Fibroblast of skin of right quadriceps (primary cell): ENCODE data around the gene NKAIN4.

Source experiments
- DNase-seq: peaks from one replicate; pipeline ENCODE4 v3.0.0-alpha.2; 2013

Gene NKAIN4

DNA sequence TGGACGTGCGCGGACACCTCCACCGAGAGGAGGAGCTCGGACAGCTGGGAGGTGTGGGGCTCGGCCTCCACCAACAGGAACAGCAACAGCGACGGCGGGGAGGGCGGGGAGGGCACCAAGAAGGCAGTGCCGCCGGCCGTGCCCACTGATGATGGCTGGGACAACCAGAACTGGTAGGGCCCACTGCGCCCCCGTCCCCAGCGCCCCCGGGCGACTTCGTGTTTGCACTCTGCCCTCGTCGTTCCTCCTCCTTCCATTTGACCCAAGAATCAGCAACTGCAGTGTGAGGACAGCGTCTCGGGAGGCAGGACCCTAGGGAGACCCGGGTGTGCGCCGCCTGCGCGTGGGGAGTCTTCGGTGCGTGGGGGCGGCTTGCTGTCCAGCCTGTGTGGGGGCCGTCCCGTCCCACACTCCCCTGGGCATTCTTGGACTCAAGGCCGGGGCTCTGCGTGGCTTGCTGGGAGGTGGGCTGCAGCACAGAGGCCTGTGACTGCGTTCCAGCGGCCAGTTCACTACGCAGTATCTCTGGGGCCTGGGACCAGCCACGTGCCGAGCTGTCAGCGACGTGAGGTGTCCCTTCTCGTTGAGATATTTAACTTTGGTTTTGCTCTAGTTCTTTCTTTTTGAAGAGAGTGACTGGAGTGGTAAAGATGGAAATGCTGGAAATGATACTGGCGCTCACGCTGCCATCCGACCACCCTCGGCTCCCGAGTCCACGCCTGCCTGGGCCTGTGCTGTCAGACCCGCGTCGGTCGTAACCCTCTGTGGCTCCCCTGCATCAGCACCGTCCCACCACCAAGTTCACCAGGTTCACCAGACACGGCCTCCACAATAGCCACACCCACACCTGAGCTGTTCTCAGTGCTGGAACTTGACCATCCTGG lies 33.7 kb upstream of the NKAIN4 start:
- no peak for DNase-seq

DNA sequence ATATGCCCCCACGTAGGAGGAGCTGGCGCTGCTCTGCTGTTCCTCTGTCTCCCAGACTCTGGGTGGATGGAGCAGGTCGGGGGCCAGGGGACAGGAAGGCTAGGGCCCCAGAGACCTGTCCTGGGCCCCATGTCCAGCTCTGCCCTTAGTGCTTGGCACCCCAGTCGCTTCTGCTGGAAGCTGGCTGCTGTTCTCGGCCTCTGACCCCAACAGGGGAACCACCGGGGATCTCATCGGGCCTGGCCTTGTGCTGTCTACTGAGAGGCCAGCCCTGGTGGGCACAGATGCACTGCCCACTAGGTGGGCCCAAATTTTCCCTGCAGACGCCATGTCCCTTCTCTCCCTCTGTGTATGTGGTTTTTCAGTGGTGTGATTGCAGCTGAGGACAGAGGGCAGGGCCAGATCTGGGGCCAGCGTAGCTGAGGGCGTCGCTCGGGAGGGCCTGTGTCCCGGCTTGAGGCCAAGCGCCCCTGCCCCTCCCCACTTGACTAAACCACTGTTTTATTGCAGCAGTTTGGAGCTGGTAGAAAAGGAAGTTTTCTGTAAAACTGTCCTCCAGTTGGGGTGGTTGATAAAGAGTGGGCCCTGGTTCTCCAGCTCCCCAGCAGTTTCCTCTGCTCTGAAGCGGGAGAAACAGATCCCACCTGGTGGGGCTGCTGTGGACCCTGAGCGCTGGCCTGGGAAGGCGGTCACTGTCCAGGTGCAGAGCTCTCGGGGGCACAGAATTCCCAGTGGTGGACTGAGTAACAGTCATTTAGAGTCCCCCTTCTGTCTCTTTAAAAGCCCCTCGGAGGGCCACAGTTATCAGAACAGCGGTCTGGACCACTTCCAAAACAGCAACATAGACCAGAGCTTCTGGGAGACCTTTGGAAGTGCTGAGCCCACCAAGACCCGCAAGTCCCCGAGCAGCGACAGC lies 32.8 kb upstream of the NKAIN4 start:
- no peak for DNase-seq

DNA sequence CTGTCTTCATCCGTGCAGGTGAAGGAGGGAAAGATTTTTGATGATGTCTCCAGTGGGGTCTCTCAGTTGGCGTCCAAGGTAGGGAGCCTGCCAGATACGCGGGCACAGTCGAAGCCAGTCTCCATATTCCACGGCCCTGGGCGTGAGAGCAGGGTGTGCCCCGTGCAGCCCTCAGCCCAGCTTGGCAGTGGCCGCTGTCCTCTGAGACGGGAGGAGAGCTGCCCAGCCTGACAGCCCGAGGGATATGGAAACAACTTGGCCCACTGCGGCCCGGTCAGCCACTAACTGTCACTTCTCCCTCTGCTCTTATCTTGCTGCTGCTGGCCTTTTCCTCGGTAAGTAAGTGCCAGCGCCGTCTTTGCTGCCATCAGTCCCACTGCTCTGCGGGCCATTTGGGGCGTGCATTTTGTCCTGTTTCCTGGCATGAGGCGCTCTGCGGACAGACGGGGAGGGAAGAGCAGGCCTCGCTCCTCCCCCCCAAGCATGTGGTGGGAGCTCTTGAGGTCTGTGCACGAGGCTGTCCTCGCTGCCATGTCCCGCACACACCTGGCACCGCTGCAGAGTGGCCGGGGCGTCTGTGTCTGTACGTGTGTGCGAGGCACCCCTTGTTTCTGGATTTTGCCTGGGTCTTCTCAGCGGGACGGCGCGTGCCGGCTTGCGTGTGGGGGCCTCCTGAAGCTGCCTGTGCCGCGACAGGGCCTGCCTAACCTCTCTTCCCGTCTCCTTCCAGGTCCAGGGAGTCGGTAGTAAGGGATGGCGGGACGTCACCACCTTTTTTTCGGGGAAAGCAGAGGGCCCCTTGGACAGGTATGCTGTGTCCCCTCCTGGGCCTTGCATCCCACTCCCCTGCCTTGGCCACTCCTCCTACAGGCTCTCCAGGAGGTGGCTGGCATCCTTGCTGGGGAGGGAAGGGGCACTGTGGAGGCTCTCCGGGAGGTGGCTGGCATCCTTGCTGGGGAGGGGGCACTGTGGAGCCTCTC lies 31.7 kb upstream of the NKAIN4 start:
- no peak for DNase-seq

DNA sequence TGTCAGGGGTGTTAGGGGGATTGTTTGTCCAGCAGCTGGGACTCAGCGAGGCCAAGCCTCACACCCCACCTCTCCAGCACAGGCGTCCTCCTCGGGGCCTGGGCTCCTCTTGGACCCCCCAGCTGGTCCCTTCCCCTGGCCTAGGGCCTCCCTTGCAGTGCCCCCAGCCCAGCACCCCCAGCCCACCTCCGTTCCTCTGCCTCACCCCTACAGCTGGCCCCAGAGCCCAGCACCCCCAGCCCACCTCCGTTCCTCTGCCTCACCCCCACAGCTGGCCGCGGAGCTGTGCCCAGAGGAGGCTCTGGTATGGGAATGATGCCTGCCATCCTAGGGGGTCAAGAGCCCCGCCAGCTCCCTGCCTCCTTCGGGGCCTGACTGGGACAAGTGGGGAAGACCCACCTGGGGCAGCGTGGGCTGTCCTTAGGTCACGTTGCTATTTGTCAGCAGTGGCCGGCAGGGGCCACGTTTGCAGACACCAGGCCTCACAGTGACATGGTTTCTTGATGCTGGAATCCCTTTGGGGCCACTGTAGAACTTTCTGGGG lies 30.8 kb upstream of the NKAIN4 start:
- no peak for DNase-seq

DNA sequence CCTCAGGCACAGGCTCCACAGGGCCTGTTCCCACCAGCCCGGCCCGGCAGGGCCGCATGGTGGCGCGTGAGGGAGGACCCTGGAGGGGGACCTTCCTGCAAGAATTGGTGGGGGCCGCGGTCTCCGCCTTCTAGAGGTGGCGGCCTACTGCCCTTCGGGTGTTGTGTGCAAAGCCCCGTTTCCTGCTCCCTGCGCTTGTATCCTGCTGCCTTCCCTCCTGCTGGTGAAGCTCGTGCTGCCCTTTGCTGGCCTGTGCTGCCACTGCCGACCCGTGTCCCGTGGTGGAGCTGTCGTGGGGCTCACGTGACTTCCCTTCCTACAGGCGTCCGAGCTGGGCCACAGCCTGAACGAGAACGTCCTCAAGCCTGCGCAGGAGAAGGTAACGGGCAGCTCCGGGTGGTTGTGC lies 30.3 kb upstream of the NKAIN4 start:
- no peak for DNase-seq

DNA sequence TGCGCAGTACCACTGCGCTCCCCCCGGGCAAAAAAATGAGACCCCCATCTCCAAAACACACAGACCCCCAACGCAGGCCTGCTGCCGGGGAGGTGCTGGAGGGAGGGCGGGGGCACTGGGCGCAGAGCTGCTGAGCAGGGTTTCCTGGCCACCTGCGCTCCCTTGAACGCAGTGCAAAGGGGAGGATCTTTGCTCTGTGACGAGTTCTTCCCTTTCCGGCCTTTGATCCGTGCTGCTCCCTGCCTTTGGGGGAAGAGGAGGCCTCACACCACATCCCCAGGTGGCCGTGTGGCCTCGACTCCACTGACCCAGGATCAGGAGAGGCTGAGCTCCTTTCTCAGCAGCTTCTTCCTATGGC lies 29.8 kb upstream of the NKAIN4 start:
- DNase-seq: no peak

DNA sequence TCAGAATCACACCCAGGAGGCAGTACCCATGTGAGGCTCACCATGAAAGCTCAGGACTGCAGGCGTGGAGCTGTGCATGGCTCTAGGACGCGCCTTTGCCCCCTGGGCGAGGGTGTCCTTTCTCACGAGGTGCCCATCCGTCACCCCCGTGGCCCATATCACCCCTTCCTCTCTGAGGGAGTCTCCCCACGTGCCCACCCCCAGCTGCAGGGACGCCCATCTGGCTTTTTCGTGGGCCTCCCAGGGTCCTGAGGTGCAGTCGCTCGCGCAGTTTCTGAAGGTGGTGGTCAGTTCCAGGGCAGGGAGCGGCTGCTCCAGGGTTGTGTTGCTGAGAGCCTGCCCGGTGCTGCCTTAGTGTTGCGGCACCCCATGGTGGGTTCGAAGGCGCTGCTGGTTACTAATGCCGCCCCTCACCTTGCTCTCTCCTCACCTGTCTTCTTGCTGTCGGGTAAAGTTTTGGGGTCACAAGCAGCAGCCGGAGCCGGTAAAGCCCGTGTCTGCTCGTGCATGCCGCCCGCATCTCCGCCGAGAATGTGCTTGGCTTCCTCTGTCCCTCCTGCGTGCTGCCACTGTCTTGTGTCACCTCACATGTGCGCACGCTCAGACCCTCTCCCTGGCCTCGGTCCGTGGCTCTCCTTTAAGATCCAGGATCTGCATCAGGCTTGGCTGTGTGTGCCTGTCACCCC lies 29.3 kb upstream of the NKAIN4 start:
- DNase-seq: no peak

DNA sequence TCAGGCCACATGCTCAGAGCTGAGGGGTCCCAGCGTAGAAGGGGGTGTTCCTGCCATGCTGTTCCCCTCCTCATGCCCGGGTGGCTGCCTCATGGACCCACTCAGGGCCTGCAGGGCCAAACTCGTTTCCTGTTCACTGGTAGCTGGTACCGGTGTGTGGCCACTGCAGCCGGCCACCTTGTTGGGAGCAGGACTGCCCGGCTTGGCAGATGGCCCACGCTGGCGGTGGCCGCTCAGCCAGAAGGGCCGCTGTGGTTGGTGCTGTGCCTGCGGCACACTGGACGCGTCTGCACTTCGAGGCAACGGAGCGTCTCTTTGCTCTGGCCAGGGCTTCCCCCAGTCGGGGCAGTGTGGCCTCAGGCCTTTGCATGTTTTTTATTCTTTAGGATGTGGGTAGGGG lies 28.7 kb upstream of the NKAIN4 start:
- no peak for DNase-seq

DNA sequence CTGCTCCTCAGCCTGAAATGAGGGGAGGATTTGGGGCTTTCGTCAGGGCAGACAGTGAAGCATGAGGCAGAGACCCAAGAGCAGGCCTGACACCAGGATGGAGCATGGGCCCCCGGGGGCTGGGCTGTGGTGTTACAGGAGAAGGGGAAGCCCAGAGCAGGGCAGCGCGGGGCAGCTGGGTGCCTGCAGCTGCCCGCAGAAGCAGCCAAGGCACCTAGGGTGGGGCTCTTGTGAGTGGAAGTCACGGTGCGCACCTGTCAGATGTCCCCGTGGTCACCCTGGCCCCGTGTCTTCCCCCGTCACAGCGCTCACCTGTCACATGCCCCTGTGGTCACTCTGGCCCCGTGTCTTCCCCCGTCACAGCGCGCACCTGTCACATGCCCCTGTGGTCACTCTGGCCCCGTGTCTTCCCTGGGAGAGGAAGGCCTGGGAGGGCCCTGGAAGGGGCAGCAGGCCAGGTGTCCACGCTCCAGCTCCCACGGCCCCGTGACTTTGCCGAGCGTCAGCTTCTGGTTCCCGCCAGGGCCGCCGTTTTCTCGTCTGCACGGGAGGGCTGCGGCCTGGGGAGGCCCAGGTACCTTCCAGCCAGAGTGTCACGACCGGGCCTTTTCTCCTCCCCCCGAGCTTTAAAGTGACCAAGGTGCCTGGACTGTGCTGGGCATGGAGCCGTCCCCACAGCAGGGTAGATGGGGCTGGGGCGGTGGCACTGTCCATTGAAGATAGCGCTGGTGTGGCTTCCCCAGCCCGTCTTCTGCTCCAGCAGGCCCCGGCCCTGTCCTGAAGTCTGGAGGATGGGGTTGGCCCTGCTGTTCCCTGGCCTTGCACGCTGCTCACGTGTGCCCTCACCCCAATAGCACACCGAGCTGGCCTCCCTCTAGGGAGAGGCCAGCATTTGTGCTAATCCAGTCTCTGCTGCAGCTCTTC lies 27.7 kb upstream of the NKAIN4 start:
- DNase-seq: no peak

DNA sequence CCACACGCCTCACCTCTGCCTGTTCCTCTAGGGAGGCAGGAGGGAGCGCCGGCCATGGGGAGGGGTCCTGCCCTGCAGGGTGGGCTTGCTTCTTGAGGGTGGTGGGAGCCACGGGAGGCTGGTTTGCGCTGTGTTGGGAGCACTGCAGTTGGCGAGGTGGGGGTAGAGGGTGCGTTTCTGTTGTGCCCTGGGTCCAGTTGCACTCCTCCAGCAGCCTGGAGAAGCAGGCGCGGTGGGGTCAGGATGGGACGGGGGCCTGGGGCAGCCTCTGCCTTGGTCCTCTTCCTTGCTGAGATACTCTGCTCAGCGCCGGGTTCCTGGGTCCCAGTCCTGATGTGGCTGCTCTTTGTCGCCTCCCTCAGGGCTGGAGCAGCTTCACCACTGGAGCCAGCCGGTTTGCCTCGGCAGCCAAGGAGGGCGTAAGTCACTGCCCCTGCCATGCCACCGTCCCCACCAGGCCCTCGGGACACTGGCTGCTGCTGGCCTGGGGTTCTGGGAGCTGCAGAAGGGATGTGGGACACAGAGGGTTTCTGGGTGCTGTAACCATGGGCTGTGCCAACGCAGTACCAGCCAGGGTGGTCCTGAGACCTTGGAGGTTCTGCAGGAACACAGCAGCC lies 26.8 kb upstream of the NKAIN4 start:
- no peak for DNase-seq

DNA sequence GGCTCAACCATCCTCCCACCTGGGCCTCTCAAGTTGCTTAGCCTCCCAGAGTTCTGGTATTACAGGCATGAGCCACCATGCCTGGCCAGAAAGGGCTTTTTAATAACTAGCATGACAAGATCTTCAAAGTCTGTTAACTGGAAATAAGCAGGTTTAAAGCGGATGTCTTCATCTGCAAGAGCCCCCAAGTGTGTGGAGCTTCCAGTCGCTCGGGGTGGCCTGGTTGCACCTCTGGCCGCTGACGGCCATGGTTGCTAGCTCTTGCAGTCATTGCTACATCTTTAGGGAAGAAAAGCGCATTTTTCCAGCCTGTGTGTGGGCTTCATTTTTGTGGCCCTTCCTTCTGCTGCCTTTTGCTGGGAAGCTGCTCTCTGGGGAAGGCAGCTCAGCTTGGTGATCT lies 26.1 kb upstream of the NKAIN4 start:
- DNase-seq: no peak

DNA sequence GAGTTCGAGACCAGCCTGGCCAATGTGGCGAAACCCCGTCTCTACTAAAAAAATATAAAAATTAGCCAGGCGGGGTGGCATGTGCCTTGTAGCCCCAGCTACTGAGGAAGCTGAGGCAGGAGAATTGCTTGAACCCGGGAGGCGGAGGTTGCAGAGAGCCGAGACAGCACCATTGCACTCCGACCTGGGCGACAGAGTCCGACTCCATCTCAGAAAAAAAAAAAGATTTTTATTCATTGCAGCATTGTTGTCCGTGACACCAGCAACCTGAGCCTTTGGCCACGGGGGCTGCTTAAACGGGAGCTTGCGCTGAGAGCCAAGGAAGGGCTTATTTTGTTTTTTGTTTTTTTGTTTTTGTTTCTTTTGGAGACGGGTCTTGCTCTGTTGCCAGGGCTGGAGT lies 25.7 kb upstream of the NKAIN4 start:
- DNase-seq: no peak

DNA sequence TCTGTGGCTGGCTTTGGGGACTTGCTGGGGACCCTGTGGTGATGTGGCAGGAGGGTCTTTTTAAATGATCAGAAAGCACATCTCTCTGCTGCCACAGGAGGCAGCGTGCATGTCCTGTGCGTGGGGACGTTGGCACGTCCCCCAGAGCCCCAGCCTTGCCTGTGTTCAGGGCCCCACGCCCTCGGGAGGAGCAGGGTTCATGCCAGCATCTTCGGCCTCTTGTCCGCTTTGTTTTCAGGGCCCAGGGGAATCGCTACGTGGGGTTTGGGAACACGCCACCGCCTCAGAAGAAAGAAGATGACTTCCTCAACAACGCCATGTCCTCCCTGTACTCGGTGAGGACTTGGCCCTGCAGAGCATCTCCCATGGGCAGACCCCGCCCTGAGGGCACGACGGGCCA lies 24.4 kb upstream of the NKAIN4 start:
- no peak for DNase-seq

DNA sequence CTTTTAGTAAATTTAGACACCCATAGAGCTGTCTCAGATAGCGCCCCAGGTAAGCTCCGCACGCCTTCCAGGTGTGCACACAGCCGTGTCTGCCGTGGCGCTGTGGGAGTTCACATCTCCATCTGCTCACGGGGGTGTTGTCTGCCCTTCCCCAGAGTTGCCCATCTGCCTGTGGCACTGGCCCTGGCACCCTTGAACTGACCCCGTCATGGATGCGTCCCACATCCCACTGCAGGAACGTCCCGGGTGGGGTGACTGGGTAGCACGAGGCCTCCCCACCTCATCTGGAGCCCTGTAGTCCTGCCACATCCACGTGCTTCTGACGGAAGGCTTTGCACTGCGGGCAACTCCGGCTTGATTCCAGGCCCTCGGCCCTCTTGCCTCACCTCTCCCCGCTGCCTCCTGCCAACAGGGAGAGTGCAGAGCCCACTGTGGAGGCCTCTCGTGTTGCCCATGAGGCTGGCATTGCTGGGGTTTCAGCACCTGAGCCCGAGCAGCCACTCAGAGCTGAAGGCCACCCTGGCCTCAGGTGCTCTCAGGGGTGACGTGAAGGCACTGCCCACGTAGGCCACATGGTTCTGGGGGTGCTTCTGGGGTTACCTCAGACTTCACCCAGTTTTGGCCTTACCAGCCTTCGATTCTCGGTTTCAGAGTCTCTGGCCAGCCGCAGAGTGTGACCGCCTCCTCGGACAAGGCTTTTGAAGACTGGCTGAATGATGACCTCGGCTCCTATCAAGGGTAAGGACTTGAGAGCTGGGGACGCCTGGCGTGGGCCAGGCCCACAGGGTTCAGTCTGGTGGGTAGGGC lies 23.4 kb upstream of the NKAIN4 start:
- no peak for DNase-seq

DNA sequence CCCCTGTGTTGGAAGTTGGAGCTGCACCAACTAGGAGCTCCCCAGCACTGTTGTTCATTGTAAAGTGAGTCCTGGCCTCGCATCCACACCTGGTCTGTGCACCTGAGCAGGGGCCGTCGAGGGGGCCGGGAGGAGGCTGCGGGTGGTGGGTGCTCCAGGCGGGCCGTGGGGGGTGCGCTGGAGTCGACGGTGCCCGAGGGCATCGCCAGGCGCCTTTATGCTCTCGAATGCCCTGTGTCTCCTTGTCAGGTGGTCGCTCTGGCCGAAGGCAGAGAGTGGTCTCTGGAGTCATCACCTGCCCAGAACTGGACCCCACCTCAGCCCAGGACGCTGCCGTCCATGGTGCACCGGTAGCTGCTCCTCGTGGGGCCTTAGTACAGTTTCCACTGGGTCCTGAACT lies 22.7 kb upstream of the NKAIN4 start:
- DNase-seq: no peak

DNA sequence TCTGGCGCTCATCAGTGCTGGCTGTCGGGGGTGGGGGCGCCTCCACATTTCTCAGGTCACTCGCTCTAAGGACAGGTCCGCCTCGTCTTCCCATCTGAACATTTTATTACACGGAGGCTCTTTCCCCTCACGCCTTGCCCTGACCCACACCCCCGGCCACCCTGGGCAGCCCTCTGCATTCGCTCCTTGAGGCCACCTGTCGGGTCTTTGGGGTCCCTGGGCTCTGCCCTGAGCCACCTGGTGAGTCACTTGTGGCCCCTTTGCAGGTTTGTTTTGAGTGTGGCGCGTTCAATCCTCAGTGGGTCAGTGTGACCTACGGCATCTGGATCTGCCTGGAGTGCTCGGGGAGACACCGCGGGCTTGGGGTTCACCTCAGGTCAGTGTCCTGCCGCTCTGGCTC lies 21.6 kb upstream of the NKAIN4 start:
- DNase-seq: no peak

DNA sequence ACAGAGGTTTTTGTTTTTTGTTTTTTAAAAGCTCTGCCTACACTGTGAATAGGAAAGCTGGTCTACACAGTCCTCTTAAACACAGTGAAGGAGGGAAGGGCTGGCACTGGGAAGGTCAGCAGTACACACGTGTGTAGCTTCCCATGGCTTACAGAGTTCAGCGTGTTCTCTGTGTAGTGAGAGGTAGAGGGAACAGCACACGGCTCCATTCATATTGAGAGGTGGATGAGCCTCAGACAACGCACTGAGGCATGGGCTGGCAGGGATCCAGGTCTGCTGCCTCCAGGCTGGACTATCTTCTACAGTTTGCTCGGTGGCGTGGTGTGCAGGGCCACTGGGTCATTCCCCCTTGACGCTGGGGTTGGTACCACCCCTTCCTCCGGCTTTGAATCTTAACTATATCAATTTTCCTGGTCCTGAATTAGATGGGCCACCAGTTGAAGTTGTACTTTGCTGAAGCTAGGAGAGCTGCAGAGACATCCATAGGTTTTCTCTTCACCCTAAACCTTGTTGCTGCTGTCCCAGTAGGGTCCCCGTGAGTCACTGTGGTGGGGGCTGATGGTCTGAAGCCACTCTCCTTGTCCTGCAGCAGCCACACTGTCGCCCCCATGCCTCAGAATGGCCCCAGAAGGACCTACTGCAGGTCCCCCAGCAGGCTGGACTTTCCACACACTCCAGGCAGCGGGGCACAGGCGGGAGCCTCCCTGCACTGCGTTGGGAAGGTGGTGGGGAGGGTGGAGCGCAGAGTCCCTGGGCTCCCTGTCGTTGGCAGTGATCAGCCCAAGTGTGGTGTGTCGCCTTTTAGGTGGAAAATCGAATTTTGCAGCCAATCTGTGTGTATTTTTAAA lies 20.3 kb upstream of the NKAIN4 start:
- no peak for DNase-seq

DNA sequence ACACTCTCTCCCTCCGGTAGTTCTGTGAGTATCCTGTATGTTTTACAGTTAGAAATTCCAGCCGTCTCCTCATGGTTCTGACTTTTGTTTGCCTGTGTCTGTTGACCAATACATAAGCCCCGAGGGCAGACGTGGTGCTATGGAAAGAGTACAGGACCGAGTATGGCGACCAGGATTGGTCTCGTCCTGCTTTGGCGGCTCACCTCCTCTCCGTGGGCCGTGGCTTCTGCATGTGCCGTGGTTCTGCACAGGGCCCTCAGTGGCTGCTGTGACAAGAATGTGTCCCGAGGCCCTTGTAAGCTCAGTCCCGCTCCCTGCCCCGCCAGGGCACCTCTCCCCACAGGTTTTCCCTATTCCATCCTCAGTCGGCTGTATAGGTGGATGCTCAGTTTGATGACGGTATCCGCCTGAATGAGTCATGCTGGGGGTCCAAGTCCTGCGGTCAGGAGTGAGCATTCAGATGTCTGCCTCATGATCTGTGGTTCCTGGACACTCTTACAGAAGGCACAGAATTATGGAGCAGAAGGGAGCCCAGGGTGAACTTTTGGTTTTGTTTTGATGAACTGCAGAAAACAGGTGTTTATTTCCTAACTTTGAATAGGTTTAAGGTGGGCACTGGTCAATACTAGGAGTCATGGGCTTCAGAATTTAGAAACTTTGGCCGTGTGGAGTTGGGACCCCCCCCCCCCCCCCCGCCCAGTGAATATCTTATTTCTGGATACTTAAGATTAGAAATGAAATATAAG lies 19.5 kb upstream of the NKAIN4 start:
- peak; percentile 68 for DNase-seq
